ENCODE measurements around the gene PIGP.

- TF ChIP-seq CTCF (IDR thresholded peaks at IDR 0.05; ENCODE audit: low read depth, low read length) (no peak), MAX (IDR thresholded peaks at IDR 0.05; ENCODE audit: low read depth, low read length) (no peak), POLR2A (IDR thresholded peaks at IDR 0.05; ENCODE audit: extremely low read depth, insufficient read length) (no peak), MYC (IDR thresholded peaks at IDR 0.05; ENCODE audit: low read depth, low read length) (no peak)
Measured at GRCh38 chr21:37059181-37059580, 13.7 kb downstream of the PIGP start.

All from NB4 (cell line).